Right atrium auricular region (tissue), 2 donors: ENCODE results near the gene ITGA8. TPM values are rescaled to one million over a fixed set of nuclear protein-coding genes. Genes with fewer than 3 reads are reported as not detected.

Experiments
- DNase-seq: peaks from one replicate; pipeline ENCODE4 v3.0.0-alpha.2; 2019; ENCODE audit warnings: low spot score
- H3K27ac ChIP-seq, 2 donors: fragments of 200-600 bp; sonication (generic); 1 replicate in 1 of 2; 2 replicates in 1 of 2; pipeline ENCODE4 v1.5.1; 2016 to 2019
- H3K27me3 ChIP-seq, 2 donors: fragments of 200-600 bp; sonication (generic); one replicate each; pipeline versions ENCODE4 v1.5.1 to v1.6.0; 2017 to 2019
- H3K36me3 ChIP-seq: fragments of 200-600 bp; sonication (generic); one replicate; pipeline ENCODE4 v1.5.1; 2016
- H3K4me1 ChIP-seq, 2 donors: fragments of 200-600 bp; sonication (generic); one replicate each; pipeline versions ENCODE4 v1.5.1 to v1.6.0; 2017 to 2019
- H3K4me3 ChIP-seq, 2 donors: fragments of 200-600 bp; sonication (generic); 1 replicate in 1 of 2; 2 replicates in 1 of 2; pipeline ENCODE4 v1.5.1; 2017 to 2019; ENCODE audit warnings: mild to moderate bottlenecking in 1 of 2, moderate library complexity in 1 of 2
- H3K9me3 ChIP-seq, 2 donors: fragments of 200-600 bp; sonication (generic); one replicate each; pipeline ENCODE4 v1.5.1; 2019
- total RNA-seq, 2 donors: library from RNA; depleted of rRNA; stranded (reverse); fragments of >200 nt; gene quantifications; one replicate each; pipeline ENCODE4 v1.1.0, GENCODE V29; 2016
- TF ChIP-seq, protein P1 (sequence below), 2 donors: fragments of 200-600 bp; sonication (generic); IDR thresholded peaks; one replicate each; pipeline ENCODE4 v1.5.1; 2019; ENCODE audit warnings: antibody characterized with exemption in 2 of 2

Gene ITGA8
- total RNA-seq, 2 donors from 2014 or later, result 4.9 to 6.4 TPM

DNA sequence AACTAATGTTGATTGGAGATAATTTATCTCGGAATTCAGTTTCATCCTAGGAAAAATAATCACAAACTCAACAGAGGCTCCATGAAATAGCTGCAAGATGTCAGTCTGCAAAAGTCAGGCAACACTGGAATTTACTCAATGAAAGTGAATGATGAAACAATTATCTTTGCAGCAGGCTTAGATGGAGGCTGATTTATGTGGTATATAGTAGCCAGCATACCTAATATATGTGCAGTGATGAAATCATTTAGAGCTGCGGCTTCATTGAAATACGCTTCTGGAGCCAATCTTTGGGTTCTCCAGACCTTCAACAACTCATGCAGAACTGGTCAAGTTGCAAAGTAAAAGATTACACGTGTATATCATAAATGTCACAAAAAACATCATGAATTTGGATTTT lies 113.3 kb downstream of the ITGA8 start:
- no peak overlapping the region for H3K27ac ChIP-seq
- no peaks in the 10 kb centered on the region for H3K4me1 ChIP-seq
- no peak for DNase-seq
- no peak overlapping the region for H3K4me3 ChIP-seq
- no peaks in the 10 kb centered on the region for H3K9me3 ChIP-seq
- TF ChIP-seq, protein P1, sequence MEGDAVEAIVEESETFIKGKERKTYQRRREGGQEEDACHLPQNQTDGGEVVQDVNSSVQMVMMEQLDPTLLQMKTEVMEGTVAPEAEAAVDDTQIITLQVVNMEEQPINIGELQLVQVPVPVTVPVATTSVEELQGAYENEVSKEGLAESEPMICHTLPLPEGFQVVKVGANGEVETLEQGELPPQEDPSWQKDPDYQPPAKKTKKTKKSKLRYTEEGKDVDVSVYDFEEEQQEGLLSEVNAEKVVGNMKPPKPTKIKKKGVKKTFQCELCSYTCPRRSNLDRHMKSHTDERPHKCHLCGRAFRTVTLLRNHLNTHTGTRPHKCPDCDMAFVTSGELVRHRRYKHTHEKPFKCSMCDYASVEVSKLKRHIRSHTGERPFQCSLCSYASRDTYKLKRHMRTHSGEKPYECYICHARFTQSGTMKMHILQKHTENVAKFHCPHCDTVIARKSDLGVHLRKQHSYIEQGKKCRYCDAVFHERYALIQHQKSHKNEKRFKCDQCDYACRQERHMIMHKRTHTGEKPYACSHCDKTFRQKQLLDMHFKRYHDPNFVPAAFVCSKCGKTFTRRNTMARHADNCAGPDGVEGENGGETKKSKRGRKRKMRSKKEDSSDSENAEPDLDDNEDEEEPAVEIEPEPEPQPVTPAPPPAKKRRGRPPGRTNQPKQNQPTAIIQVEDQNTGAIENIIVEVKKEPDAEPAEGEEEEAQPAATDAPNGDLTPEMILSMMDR (IDR thresholded peaks at IDR 0.05), result no peak
- no peaks in the 10 kb centered on the region for H3K27me3 ChIP-seq
- H3K36me3 ChIP-seq, result no peaks in the 10 kb centered on the region

DNA sequence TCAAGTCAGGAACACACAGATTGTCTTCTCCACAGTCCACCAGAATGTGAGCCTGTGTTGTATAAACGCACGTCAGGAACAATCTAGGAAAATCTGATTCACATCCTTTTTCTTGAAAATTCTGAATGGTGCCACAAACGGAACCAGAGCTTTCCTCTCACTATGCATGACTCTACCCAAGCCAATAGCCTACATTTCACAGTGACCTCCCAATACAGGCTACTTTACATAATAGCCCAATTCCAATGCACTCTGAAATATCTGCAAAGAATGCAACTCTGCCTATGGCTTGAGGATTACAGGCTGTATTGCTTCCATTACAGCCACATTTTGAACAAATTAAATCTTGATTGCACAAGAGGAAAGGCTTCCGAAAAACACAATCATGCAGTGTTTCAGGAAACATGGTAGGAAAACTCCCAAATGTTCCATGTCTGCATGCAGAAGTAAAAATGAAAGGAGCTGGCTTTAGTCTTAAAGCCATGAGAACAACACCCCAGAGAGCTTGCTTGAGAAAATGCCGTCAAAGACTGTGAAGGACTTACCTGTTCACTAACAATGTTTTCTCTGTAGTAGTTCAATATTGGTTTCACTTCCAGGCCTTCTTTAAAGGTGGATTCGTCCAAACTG lies 113.9 kb downstream of the ITGA8 start:
- Histone ChIP-seq H3K27ac (no peak overlapping the region), H3K4me1 (no peaks in the 10 kb centered on the region), H3K9me3 (no peaks in the 10 kb centered on the region), H3K4me3 (no peak overlapping the region), H3K36me3 (no peaks in the 10 kb centered on the region), H3K27me3 (no peaks in the 10 kb centered on the region)
- DNase-seq, result no peak
- TF ChIP-seq, protein P1 (IDR thresholded peaks at IDR 0.05), result no peak

DNA sequence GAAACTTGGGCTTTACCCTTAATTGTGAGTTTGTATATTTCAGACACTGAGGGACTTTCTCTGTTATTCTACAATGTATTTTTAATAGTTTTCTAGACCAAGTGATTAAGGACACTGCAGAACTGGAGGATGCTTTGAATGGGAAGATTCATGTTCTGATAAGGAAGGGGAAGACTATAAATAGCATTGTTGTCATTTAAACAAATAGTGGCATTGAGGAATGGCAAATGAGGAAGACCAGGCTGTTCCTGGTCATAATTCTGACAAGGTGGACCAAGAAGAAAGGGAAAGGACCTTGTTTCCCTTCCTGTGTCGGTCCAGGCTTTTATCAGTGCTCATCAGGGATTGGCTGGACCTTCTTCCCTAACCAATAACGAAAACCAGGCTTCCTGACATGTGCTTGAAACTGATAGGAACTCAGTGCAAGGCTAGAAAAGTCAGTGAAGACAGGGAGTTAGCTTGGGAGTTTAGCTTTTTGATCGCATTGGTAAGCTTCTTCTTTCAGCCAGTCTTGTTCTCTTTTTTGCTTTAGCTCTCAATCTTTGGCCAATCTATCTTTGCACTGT lies 116.2 kb downstream of the ITGA8 start:
- no peak for DNase-seq
- Histone ChIP-seq H3K36me3 (no peaks in the 10 kb centered on the region), H3K27me3 (no peaks in the 10 kb centered on the region), H3K27ac (no peak overlapping the region), H3K9me3 (no peaks in the 10 kb centered on the region), H3K4me1 (no peaks in the 10 kb centered on the region), H3K4me3 (no peak overlapping the region)
- TF ChIP-seq, protein P1 (IDR thresholded peaks at IDR 0.05), result no peak

DNA sequence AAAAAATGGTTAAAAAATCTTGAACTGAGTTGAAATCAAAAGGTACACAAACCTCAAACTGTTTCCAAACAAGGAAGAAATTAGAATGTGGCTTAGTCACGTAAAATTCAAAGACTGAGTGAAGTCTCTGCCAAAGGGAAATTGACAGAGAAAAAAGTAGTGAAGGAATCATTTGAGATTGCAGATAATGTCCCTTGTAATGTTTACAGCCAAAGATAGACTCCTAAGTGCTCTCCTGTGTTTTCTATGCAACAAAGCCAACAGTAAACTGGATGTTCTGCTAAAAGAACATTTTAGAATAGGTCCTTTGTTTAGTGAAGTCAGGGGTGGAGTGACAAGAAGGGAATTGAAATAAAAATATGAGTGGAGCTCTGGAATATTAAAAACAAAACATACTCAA lies 117.9 kb downstream of the ITGA8 start:
- Histone ChIP-seq H3K36me3 (no peaks in the 10 kb centered on the region), H3K27me3 (no peaks in the 10 kb centered on the region), H3K9me3 (no peaks in the 10 kb centered on the region), H3K4me1 (no peaks in the 10 kb centered on the region), H3K4me3 (no peak overlapping the region), H3K27ac (no peak overlapping the region)
- no peak for DNase-seq
- TF ChIP-seq, protein P1 (IDR thresholded peaks at IDR 0.05), result no peak

- no peak for DNase-seq
- H3K4me3 ChIP-seq, result no peak overlapping the region
- TF ChIP-seq, protein P1 (IDR thresholded peaks at IDR 0.05), result no peak
- H3K36me3 ChIP-seq, result no peaks in the 10 kb centered on the region
- H3K27ac ChIP-seq, result no peak overlapping the region
- H3K9me3 ChIP-seq, result no peaks in the 10 kb centered on the region
- no peaks in the 10 kb centered on the region for H3K27me3 ChIP-seq
- no peaks in the 10 kb centered on the region for H3K4me1 ChIP-seq
These were observed 124.5 kb downstream of the ITGA8 start for GRCh38 chr10:15595260-15595659.

DNA sequence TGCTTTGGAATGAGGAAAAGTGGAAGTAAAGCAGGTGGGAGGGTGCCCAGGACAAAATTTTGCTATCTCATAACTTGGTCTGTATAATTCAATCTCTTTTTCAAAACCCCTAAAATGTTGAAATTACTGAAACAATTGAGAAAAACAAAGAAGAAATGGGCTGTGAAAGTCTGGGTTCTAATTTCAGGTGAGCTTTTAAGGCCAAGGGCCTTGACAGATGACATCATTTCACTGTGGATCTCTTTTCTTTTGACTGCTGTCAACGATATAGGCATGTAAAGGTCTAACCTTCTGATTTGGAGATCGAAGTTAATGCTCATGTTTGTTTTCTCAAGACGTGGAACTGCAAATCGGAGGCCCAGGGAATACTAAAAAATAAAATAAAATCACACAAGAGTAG lies 127.8 kb downstream of the ITGA8 start:
- Histone ChIP-seq H3K4me3 (no peak overlapping the region), H3K27me3 (no peaks in the 10 kb centered on the region), H3K9me3 (no peaks in the 10 kb centered on the region), H3K4me1 (no peaks in the 10 kb centered on the region), H3K36me3 (no peaks in the 10 kb centered on the region), H3K27ac (no peak overlapping the region)
- TF ChIP-seq, protein P1 (IDR thresholded peaks at IDR 0.05), result no peak
- DNase-seq, result no peak
